ENCODE measurements around the gene GLIS1. TPM values are rescaled to one million over a fixed set of nuclear protein-coding genes. Genes with fewer than 3 reads are reported as not detected.
A peak's percentile ranks its signal among the peaks of the same experiment; 100 is the strongest.

Gene GLIS1
- total and polyA plus RNA-seq, 4 donors, result 0.50 to 3.8 (median 1.4) TPM

GRCh38 chr1:53683986-53684740, 54.8 kb downstream of the GLIS1 start:
- DNase-seq (ENCODE audit: low read depth in 4 of 6, low spot score in 6 of 6), result no peak
- 73% methylated on average over 3 of the region's 3 CpGs for WGBS (ENCODE audit: insufficient coverage)
- no peaks in the 10 kb centered on the region for H3K36me3 ChIP-seq (ENCODE audit: control insufficient read depth, insufficient read depth, low read length)
- H3K9me3 ChIP-seq (ENCODE audit: control insufficient read depth, insufficient read depth, low read length), result no peaks in the 10 kb centered on the region
- H3K4me1 ChIP-seq (ENCODE audit: control insufficient read depth, insufficient read depth, low read length), result peaks cover 61% of the 10 kb centered on the region
- H3K4me3 ChIP-seq (ENCODE audit: low read depth, low read length), result no peak overlapping the region
- H3K27me3 ChIP-seq (ENCODE audit: control insufficient read depth, insufficient read depth, low read length), result peaks cover 27% of the 10 kb centered on the region
- H3K27ac ChIP-seq (ENCODE audit: low read depth, low read length), result no peak overlapping the region

- Histone ChIP-seq H3K27me3 (ENCODE audit: control insufficient read depth, insufficient read depth, low read length) (peaks cover 27% of the 10 kb centered on the region), H3K36me3 (ENCODE audit: control insufficient read depth, insufficient read depth, low read length) (no peaks in the 10 kb centered on the region), H3K9me3 (ENCODE audit: control insufficient read depth, insufficient read depth, low read length) (no peaks in the 10 kb centered on the region), H3K4me3 (ENCODE audit: low read depth, low read length) (no peak overlapping the region), H3K4me1 (ENCODE audit: control insufficient read depth, insufficient read depth, low read length) (peaks cover 62% of the 10 kb centered on the region), H3K27ac (ENCODE audit: low read depth, low read length) (no peak overlapping the region)
- 94% methylated on average over 4 of the region's 6 CpGs for WGBS (ENCODE audit: insufficient coverage)
- DNase-seq (ENCODE audit: low read depth in 4 of 6, low spot score in 6 of 6), result no peak
Measured at GRCh38 chr1:53682881-53683280, 56.1 kb downstream of the GLIS1 start.

GRCh38 chr1:53681977-53682685, 56.8 kb downstream of the GLIS1 start:
- H3K27ac ChIP-seq (ENCODE audit: low read depth, low read length), result no peak overlapping the region
- WGBS (ENCODE audit: insufficient coverage), result 37% methylated on average over 9 of the region's 15 CpGs
- peak in 5 of 6 donors; percentile 26 to 90 (median 39) for DNase-seq (ENCODE audit: low read depth in 4 of 6, low spot score in 6 of 6)
- H3K36me3 ChIP-seq (ENCODE audit: control insufficient read depth, insufficient read depth, low read length), result no peaks in the 10 kb centered on the region
- H3K27me3 ChIP-seq (ENCODE audit: control insufficient read depth, insufficient read depth, low read length), result peaks cover 27% of the 10 kb centered on the region
- H3K4me1 ChIP-seq (ENCODE audit: control insufficient read depth, insufficient read depth, low read length), result peaks cover 57% of the 10 kb centered on the region
- no peaks in the 10 kb centered on the region for H3K9me3 ChIP-seq (ENCODE audit: control insufficient read depth, insufficient read depth, low read length)
- H3K4me3 ChIP-seq (ENCODE audit: low read depth, low read length), result no peak overlapping the region

- H3K4me3 ChIP-seq (ENCODE audit: low read depth, low read length), result no peak overlapping the region
- H3K4me1 ChIP-seq (ENCODE audit: control insufficient read depth, insufficient read depth, low read length), result peaks cover 52% of the 10 kb centered on the region
- no peaks in the 10 kb centered on the region for H3K9me3 ChIP-seq (ENCODE audit: control insufficient read depth, insufficient read depth, low read length)
- H3K27ac ChIP-seq (ENCODE audit: low read depth, low read length), result no peak overlapping the region
- H3K27me3 ChIP-seq (ENCODE audit: control insufficient read depth, insufficient read depth, low read length), result peaks cover 20% of the 10 kb centered on the region
- DNase-seq (ENCODE audit: low read depth in 4 of 6, low spot score in 6 of 6), result peak in 1 of 6 donors; percentile 50
- 60% methylated on average over 3 of the region's 6 CpGs for WGBS (ENCODE audit: insufficient coverage)
- H3K36me3 ChIP-seq (ENCODE audit: control insufficient read depth, insufficient read depth, low read length), result no peaks in the 10 kb centered on the region
Measured at GRCh38 chr1:53681351-53681976, 57.5 kb downstream of the GLIS1 start.

GRCh38 chr1:53680868-53681267, 58.1 kb downstream of the GLIS1 start:
- peaks cover 46% of the 10 kb centered on the region for H3K4me1 ChIP-seq (ENCODE audit: control insufficient read depth, insufficient read depth, low read length)
- no peak overlapping the region for H3K27ac ChIP-seq (ENCODE audit: low read depth, low read length)
- no peak for DNase-seq (ENCODE audit: low read depth in 4 of 6, low spot score in 6 of 6)
- peaks cover 16% of the 10 kb centered on the region for H3K27me3 ChIP-seq (ENCODE audit: control insufficient read depth, insufficient read depth, low read length)
- no peaks in the 10 kb centered on the region for H3K9me3 ChIP-seq (ENCODE audit: control insufficient read depth, insufficient read depth, low read length)
- no peaks in the 10 kb centered on the region for H3K36me3 ChIP-seq (ENCODE audit: control insufficient read depth, insufficient read depth, low read length)
- H3K4me3 ChIP-seq (ENCODE audit: low read depth, low read length), result no peak overlapping the region
- 90% methylated on average over 8 of the region's 8 CpGs for WGBS (ENCODE audit: insufficient coverage)

- no peak overlapping the region for H3K4me3 ChIP-seq (ENCODE audit: low read depth, low read length)
- H3K9me3 ChIP-seq (ENCODE audit: control insufficient read depth, insufficient read depth, low read length), result no peaks in the 10 kb centered on the region
- WGBS (ENCODE audit: insufficient coverage), result 52% methylated on average over 6 of the region's 15 CpGs
- no peak for DNase-seq (ENCODE audit: low read depth in 4 of 6, low spot score in 6 of 6)
- H3K27me3 ChIP-seq (ENCODE audit: control insufficient read depth, insufficient read depth, low read length), result peaks cover 2% of the 10 kb centered on the region
- H3K4me1 ChIP-seq (ENCODE audit: control insufficient read depth, insufficient read depth, low read length), result peaks cover 32% of the 10 kb centered on the region
- H3K36me3 ChIP-seq (ENCODE audit: control insufficient read depth, insufficient read depth, low read length), result no peaks in the 10 kb centered on the region
- peak overlapping the region; percentile 27 for H3K27ac ChIP-seq (ENCODE audit: low read depth, low read length)
Measured at GRCh38 chr1:53678938-53679825, 59.8 kb downstream of the GLIS1 start.

- Histone ChIP-seq H3K4me3 (ENCODE audit: low read depth, low read length) (no peak overlapping the region), H3K4me1 (ENCODE audit: control insufficient read depth, insufficient read depth, low read length) (peaks cover 32% of the 10 kb centered on the region), H3K36me3 (ENCODE audit: control insufficient read depth, insufficient read depth, low read length) (no peaks in the 10 kb centered on the region), H3K27me3 (ENCODE audit: control insufficient read depth, insufficient read depth, low read length) (no peaks in the 10 kb centered on the region), H3K27ac (ENCODE audit: low read depth, low read length) (no peak overlapping the region), H3K9me3 (ENCODE audit: control insufficient read depth, insufficient read depth, low read length) (no peaks in the 10 kb centered on the region)
- WGBS (ENCODE audit: insufficient coverage), result 77% methylated on average over 3 of the region's 4 CpGs
- DNase-seq (ENCODE audit: low read depth in 4 of 6, low spot score in 6 of 6), result peak in 1 of 6 donors; percentile 44
Measured at GRCh38 chr1:53678507-53678906, 60.5 kb downstream of the GLIS1 start.

- peaks cover 32% of the 10 kb centered on the region for H3K4me1 ChIP-seq (ENCODE audit: control insufficient read depth, insufficient read depth, low read length)
- H3K4me3 ChIP-seq (ENCODE audit: low read depth, low read length), result no peak overlapping the region
- 100% methylated on average over 2 of the region's 8 CpGs for WGBS (ENCODE audit: insufficient coverage)
- H3K27ac ChIP-seq (ENCODE audit: low read depth, low read length), result no peak overlapping the region
- H3K9me3 ChIP-seq (ENCODE audit: control insufficient read depth, insufficient read depth, low read length), result no peaks in the 10 kb centered on the region
- H3K27me3 ChIP-seq (ENCODE audit: control insufficient read depth, insufficient read depth, low read length), result no peaks in the 10 kb centered on the region
- DNase-seq (ENCODE audit: low read depth in 4 of 6, low spot score in 6 of 6), result no peak
- no peaks in the 10 kb centered on the region for H3K36me3 ChIP-seq (ENCODE audit: control insufficient read depth, insufficient read depth, low read length)
Measured at GRCh38 chr1:53678046-53678445, 60.9 kb downstream of the GLIS1 start.

- no peak for DNase-seq (ENCODE audit: low read depth in 4 of 6, low spot score in 6 of 6)
- Histone ChIP-seq H3K36me3 (ENCODE audit: control insufficient read depth, insufficient read depth, low read length) (no peaks in the 10 kb centered on the region), H3K9me3 (ENCODE audit: control insufficient read depth, insufficient read depth, low read length) (no peaks in the 10 kb centered on the region), H3K4me3 (ENCODE audit: low read depth, low read length) (no peak overlapping the region), H3K27me3 (ENCODE audit: control insufficient read depth, insufficient read depth, low read length) (no peaks in the 10 kb centered on the region), H3K4me1 (ENCODE audit: control insufficient read depth, insufficient read depth, low read length) (peaks cover 31% of the 10 kb centered on the region), H3K27ac (ENCODE audit: low read depth, low read length) (no peak overlapping the region)
- WGBS (ENCODE audit: insufficient coverage), result 97% methylated on average over 13 of the region's 15 CpGs
Measured at GRCh38 chr1:53677486-53677885, 61.5 kb downstream of the GLIS1 start.
